PFSK-1 (cell line): ENCODE data around the gene CCDC167.

ENCODE experiments used
- POLR2AphosphoS5 ChIP-seq: IDR thresholded peaks from 2 replicates; pipeline ENCODE4 v1.6.1; 2012; ENCODE audit warnings: low read depth, mild to moderate bottlenecking, control low read depth, low read length, moderate library complexity
- SIN3A ChIP-seq: IDR thresholded peaks from 2 replicates; pipeline ENCODE4 v1.6.1; 2012; ENCODE audit warnings: mild to moderate bottlenecking, low read length, moderate library complexity, borderline replicate concordance; ENCODE audit not compliant: insufficient read depth
- TAF1 ChIP-seq: IDR thresholded peaks from 2 replicates; pipeline ENCODE4 v1.6.1; 2012; ENCODE audit warnings: low read length, control low read depth, borderline replicate concordance; ENCODE audit not compliant: insufficient read depth
- TF ChIP-seq, protein P1 (sequence below), 2 experiments: IDR thresholded peaks; 2 replicates each; pipeline versions ENCODE4 v1.6.1 to v1.8.0; 2011 to 2012; ENCODE audit warnings: low read depth in 2 of 2, low read length in 2 of 2, control low read depth in 1 of 2, inconsistent platforms in 1 of 2, mild to moderate bottlenecking in 1 of 2, moderate library complexity in 1 of 2; ENCODE audit not compliant: insufficient read depth in 1 of 2

DNA sequence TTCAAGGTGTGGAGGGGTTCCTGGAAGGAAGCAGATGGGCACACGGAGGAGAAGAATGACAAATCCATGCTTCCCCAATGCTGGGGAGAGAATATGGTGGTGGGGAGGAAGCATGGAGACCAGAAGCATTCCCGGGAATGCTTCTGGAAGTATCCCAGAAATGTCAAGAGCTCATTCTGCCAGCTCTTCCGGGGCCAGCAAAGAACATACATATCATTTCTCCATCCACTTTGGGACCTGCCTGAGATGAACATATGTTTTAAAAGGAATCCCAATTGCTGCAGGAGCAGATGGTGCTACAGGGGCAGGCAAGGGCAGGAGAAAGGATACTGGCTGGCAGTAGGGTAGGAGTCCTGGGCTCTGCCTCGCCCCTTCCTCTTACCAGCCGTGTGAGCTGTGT lies 37.9 kb upstream of the CCDC167 start:
- TF ChIP-seq TAF1 (no peak), SIN3A (no peak), POLR2AphosphoS5 (no peak)
- TF ChIP-seq, protein P1, sequence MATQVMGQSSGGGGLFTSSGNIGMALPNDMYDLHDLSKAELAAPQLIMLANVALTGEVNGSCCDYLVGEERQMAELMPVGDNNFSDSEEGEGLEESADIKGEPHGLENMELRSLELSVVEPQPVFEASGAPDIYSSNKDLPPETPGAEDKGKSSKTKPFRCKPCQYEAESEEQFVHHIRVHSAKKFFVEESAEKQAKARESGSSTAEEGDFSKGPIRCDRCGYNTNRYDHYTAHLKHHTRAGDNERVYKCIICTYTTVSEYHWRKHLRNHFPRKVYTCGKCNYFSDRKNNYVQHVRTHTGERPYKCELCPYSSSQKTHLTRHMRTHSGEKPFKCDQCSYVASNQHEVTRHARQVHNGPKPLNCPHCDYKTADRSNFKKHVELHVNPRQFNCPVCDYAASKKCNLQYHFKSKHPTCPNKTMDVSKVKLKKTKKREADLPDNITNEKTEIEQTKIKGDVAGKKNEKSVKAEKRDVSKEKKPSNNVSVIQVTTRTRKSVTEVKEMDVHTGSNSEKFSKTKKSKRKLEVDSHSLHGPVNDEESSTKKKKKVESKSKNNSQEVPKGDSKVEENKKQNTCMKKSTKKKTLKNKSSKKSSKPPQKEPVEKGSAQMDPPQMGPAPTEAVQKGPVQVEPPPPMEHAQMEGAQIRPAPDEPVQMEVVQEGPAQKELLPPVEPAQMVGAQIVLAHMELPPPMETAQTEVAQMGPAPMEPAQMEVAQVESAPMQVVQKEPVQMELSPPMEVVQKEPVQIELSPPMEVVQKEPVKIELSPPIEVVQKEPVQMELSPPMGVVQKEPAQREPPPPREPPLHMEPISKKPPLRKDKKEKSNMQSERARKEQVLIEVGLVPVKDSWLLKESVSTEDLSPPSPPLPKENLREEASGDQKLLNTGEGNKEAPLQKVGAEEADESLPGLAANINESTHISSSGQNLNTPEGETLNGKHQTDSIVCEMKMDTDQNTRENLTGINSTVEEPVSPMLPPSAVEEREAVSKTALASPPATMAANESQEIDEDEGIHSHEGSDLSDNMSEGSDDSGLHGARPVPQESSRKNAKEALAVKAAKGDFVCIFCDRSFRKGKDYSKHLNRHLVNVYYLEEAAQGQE (IDR thresholded peaks at IDR 0.05; ENCODE audit: insufficient read depth in 1 of 2, low read depth in 2 of 2, low read length in 2 of 2), result no peak
